Measurements from ENCODE around the gene DNTT.

- TF ChIP-seq ZNF281 (CRISPR knock-in tag; IDR thresholded peaks at IDR 0.05; ENCODE audit: borderline replicate concordance) (no peak), ZNF232 (CRISPR knock-in tag; IDR thresholded peaks at IDR 0.05; ENCODE audit: borderline replicate concordance) (no peak)
Observed at GRCh38 chr10:96310321-96310669, 6.1 kb downstream of the DNTT start.
